ENCODE data around the gene STAG1.
"Not testable (repeated sequence)": the region's sequence is repeated elsewhere in the genome, so short reads cannot be mapped to it uniquely, and the experiment has no call there.

STAG1 gene

DNA sequence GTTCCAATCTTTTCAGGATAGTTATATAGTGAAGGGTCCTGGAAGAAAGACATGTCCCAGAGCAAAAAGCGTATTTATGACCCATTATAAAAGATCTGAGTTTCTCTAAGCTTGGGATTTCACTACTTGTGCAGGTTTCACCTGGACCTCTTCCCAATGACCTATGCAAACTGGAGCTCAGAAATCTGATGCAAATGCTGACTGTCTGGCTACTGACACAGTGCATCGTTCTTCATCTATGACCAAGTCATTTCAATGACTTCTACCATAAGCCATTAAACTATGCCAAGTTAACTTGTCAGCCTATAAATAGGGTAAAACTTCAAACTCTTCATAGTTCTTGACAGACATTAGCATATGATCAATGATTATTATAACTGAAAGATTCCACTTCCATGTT is 11.1 kb downstream of the STAG1 start:
- DNase-seq: no peak

DNA sequence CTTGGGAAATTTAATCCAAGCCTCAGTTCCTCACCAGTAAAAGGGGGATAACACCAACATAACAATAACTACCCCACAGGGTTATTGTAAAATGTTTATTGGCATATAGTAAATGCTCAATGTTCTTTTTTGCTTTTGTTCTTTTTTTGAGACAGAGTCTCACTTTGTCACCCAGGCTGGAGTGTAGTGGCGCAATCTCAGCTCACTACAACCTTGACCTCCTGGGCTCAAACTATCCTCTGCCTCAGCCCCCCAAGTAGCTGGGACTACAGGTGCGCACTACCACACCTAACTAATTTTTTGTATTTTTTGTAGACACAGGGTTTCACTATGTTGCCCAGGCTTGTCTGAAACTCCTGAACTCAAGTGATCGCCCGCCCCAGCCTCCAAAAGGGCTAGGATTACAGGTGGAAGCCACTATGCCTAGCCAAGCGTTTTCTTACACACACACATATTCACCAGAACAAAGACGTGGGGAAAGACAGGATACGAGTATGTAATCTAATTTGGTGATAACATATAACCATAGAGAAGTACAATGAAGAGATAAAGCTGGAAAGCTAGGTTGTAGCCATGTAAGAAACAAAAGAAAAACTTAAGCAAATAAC is 11.7 kb downstream of the STAG1 start:
- no peak for DNase-seq

DNA sequence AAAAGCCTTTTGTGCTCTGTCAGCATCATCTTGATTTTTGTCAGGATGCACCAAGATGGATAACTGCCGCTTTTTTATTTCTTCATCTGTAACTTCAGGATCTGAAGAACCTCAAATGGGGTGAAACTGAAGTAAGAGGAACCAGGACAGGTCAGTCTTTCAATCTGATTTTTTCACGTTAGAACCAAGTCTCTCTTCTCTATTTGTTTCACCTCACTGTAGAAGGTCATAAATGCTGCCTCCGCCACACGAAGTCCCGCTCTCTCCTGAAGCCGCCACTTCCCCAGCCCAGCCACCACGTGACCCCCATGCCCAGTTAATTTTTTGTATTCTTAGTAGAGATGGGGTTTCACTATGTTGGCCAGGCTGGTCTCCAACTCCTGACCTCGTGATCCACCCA is 15.2 kb downstream of the STAG1 start:
- not testable (repeated sequence) for DNase-seq

DNA sequence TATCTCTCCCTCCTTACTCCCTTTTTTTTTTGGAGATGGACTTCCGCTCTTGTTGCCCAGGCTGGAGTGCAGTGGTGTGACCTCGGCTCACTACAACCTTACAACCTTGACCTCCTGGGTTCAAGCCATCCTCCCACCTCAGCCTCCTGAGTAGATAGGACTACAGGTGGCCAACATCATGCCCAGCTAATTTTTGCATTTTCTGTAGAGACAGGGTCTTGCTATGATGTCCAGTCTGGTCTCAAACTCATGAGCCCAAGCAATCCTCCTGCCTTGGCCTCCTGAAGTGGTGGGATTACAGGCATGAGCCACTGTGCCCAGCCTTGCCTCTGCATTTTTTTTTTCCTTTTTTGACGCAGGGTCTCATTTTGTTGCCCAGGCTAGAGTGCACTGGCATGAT is 17.1 kb downstream of the STAG1 start:
- DNase-seq: no peak

DNA sequence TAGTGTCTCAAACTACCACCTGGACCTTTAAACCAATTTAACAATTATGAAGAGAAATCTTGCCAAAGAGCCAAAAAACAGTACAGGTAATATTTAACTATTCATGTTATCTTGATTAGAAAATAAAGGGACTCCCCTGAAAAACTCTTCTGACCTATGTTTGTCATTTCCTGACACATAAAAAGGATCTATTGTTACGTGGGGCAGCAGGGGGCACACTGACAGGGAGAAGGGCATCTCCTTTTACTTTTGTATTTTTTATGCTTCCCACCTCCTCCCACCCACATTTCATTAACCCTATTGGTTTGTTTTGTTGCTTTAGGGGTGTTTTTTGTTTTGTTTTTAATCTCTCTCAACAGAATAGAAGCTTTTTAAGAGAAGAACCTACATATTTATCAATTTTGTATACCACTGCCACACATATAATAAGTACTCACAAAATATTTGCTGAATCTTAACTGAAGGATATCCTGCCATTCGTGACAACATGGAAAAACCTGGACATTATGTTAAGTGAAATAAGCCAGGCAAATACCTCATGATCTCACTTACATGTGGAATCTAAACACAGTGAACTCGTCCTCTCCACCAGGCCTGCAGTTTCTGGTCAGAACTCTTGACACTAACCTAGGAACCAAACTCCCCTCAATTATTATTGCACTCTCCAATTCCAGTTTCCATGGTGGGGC is 17.7 kb downstream of the STAG1 start:
- no peak for DNase-seq

DNA sequence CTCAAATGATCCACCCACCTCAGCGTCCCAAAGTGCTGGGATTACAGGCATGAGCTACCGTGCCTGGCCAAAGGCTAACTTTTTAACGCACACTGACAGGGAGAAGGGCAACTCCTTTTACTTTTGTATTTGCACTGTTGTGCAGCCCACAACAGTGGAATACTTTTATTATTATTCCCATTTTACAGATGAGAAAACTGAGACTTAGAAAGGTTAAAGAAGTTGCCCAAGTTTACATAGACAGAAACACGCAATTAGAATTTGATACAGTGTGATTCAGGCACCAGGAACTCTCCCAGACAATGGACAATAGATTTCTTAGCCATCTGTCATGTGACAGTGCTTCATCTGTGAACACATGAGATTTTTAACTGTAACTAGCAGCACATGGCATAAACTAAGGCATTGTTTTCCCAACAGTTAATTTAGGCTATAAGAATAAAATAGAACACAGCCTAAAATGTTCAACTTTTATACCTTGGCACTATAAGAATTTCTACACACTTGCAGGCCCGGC is 18.8 kb downstream of the STAG1 start:
- DNase-seq: no peak

DNA sequence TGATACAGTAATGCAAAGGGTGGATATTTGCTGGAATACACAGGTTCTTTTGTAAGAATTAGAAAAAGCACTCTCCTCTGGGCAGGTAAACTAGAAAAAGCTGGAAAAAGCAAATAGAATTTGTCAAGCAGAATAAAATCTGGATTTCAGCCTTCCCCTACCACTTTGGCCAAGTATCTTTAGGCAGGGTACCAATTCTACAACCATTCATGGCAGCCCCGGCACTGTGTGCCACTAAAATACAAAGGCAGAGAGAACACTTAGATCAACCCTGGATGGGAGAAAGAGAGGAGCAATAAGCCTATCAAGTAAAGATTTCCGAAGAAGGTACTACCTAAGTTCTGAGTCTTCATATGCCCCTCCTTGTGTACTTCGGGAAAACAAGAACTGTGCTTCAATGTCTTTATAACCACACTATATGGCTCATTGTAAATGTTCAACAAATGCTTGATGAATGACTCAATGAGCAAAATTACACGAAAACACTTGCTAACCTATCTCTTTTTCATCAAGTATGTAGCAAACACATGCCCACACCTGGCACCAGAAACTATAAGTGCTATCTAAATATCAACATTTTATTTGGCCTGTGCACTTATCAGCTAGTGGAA is 20.8 kb downstream of the STAG1 start:
- no peak for DNase-seq

DNA sequence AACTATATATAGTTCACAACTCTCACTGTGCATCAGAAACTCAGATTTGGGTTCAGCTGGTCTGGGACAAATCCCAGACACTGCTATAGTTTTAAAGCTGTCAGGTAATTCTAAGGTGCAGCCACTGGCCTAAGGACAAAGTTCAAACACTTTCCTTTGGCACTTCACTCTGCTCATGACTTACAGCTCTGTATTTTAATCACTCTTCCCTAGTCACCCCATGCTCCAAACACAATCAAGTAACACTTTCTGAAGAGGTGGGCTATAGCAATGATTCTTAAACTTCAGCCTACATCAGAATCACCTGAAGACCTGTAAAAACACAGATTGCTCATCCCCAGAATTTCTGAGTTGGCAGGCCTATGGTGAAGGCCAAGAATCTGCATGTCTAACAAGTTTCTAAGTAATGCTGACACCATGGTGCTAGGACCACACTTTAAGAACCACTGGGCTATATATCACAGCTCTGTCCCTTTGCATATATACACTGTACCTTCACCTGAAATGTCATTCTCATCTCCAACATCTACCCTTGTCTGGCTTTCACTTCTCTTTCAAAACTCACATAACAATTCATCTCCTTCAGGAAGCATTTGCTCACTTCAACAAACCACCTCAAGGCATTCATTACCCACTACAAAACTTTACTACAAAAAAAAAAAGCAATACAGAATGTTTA is 21.4 kb downstream of the STAG1 start:
- DNase-seq: no peak

DNA sequence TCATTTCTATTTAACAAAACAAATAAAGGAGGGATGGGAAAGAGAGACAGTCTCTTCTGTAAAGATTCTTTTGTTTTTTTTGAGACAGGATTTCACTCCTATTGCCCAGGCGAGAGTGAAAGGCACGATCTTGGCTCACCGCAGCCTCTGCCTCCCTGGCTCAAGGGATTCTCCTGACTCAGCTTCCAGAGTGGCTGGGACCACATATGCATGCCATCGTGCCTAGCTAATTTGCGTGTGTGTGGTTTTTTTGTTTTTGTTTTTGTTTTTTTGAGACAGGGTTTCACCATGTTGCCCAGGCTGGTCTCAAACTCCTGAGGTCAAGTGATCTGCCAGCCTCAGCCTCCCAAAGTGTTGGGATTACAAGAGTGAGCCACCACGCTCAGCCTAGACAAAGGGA is 23.3 kb downstream of the STAG1 start:
- DNase-seq: no peak

DNA sequence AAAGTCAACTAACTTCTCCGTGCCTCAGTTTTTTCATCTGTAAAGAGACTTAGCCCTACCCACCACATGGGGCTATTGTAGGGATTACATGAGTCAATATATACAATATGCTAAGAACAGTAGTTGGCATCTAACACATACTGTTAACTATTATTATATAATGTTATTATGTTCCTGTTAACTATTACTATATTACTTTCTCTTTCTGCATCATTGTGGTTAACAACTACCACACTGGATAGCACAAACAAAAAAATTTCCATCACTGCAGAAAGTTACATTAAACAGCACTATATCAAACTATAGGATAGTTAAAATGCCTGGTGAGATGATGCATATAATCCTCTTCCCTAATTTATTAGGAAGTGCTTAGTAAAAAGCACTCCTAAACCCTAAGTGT is 23.7 kb downstream of the STAG1 start:
- DNase-seq: no peak

DNA sequence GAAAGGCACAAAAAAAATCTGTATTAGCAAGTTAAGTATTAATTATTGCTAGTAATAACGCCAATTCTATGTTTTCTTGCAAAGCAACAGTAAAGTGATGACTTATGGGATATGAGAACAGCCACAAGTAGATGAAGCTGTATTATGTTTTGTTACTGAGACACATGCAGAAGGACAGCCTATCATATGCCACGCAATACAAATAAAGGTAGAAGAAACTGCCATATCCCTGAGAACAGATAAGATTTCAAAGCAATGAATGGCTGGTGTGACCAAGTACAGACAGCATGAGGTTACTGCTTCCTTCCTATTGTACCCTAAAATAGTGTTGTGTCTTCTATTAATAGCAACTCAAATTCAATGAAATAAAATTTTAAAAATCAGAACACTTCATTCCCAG is 26.7 kb downstream of the STAG1 start:
- no peak for DNase-seq

DNA sequence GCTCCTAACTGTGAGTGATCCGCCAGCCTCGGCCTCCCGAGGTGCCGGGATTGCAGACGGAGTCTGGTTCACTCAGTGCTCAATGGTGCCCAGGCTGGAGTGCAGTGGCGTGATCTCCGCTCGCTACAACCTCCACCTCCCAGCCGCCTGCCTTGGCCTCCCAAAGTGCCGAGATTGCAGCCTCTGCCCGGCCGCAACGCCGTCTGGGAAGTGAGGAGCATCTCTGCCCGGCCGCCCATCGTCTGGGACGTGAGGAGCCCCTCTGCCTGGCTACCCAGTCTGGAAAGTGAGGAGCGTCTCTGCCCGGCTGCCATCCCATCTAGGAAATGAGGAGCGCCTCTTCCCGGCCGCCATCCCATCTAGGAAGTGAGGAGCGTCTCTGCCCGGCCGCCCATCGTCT is 29.3 kb downstream of the STAG1 start:
- not testable (repeated sequence) for DNase-seq

DNA sequence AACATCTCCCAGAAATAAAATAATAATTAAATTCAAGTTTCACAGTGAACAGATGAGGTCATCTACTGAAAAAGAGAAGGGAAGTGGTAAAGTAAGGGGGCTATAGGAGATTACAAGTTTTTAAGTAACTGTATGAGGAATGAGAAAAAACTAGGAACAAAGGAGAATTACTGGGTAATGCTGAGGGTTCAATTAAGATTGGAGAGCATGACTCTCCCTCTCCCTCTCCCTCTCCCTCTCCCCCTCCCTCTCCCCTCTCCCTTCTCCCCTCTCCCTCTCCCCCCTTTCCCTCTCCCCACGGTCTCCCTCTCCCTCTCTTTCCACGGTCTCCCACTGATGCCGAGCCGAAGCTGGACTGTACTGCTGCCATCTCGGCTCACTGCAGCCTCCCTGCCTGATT is 29.8 kb downstream of the STAG1 start:
- DNase-seq: not testable (repeated sequence)

DNA sequence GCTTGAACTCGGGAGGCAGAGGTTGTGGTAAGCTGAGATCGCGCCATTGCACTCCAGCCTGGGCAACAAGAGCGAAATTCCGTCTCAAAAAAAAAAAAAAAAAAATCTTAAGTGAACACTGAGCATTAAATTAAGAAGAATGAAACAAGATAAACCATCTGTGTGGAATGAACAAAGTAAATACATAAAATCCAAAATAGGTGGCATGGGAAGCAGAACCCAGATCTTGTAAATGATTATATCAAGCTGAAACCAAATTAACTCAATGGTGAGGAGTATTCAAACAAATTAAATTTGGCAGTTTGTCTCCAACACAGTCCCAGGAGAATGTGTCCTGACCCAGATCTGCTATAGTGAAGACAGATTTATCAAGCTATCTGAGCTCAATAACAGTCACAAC is 32.1 kb downstream of the STAG1 start:
- DNase-seq: no peak

DNA sequence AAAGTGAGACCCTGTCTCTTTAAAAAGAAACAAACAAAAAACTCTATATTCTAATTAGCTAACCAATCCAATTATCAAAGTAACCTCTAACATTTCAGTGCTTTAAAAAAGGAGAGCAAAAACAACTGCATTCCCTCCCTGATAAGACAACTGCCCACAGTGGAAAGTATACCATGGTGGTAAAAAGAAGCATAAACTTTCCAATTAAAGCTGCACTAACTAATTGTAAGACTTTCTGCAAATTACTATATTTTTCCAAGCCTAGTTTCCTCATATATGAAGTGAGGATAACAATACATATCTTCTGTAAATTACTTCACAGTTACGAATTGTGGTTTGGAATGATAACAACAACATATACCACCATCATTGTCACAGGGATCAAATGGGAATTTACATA is 35.5 kb downstream of the STAG1 start:
- no peak for DNase-seq

DNA sequence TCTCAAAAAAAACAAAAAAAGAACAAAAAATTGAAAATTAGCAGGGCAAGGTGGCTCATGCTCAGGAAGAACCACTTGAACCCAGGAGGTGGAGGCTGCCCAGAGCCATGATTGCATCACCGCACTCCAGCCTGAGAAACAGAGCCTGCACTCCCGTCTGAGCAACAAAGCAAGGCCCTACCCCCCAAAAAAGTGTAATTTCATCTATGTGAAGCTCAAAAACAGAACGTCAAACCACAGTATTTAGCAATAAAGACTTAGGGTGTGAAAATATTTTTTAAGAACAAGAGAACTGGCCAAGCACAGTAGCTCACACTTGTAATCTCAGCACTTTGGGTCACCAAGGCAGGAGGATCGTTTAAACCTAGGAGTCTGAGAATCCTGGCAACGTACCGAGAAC is 38.2 kb downstream of the STAG1 start:
- DNase-seq: no peak

DNA sequence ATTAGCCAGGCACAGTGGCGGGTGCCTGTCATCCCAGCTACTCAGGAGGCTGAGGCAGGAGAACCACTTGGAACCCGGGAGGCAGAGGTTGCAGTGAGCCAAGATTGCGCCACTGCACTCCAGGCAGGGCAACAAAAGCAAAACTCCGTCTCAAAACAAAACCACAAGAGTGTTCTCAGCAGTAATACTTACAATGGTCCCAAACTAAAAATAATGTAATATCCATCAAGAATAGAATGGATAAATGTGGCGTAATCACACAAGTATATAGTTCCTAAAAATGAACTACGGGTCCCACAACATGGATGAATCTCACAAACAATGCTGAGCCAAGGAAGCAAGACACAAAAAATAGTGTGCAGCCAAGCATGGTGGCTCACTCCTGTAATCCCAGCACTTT is 39.2 kb downstream of the STAG1 start:
- no peak for DNase-seq

DNA sequence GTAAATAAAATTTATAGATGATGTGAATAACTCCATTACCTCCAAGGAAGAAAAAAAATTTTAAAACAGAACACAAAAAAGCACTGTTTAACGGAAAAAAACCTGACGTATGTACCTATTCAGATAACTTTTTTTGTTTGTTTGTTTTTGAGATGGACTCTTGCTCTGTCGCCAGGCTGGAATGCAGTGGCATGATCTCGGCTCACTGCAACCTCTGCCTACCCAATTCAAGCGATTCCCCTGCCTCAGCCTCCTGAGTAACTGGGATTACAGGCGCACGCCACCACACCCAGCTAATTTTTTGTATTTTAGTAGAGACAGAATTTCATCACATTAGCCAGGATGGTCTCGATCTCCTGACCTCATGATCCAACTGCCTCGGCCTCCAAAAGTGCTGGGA is 40.3 kb downstream of the STAG1 start:
- DNase-seq: not testable (repeated sequence)

DNA sequence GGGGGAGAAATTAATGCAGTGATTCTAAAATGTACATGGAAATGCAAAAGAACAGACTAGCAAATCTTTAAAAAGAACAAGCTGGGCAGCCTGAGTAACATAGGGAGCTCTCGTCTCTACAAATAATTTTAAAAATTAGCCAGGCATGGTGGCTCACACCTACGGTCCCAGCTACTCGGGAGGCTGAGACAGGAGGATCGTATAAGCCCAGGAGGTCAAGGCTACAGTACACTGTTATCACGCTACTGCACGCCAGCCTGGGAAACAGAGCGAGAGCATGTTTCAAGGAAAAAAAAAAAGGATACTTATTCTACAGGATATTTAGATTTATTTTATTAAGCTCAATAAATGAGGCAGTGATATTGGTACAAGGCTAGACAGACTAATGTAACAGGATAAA is 40.9 kb downstream of the STAG1 start:
- no peak for DNase-seq

DNA sequence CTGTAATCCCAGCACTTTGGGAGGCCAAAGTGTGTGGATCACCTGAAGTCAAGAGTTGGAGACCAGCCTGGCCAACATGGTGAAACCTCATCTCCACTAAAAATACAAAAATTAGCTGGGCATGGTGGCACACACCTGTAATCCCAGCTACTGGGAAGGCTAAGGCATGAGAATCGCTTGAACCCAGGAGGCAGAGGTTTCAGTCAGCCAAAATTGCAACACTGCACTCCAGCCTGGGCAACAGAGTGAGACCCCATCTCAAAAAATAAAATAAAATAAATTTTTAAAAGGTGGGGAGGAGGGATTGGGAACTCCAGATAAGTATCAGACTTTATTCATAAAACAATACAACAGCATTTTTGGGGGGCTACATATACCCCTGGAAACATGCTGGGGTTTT is 42.4 kb downstream of the STAG1 start:
- not testable (repeated sequence) for DNase-seq

DNA sequence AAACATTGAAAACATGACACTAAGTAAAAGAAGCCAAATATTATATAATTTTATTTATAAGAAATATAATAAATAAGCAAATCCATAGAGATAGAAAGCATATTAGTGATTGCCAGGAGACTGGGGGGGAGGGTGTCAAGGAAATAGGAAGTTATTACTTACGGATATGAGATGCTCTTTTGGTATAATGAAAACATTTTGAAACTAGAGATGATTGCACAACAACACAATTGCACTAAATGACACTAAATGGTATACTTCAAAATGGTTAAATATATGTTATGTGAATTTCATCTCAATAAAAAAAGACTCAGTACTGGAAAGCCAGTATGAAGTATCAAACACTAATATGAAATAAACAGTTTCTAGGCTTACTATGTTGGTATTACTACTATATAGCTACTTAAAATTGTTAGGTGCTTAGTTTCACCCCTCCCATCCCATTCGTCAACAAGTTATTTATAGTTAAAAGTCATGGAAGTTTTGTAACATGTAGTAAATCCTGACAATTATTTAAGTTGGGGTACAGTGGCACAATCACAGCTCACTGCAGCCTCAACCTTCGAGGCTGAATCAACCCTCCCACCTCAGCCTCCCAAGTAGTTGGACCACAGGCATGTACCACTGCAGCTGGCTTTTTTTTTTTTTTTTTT is 43.7 kb downstream of the STAG1 start:
- DNase-seq: no peak

DNA sequence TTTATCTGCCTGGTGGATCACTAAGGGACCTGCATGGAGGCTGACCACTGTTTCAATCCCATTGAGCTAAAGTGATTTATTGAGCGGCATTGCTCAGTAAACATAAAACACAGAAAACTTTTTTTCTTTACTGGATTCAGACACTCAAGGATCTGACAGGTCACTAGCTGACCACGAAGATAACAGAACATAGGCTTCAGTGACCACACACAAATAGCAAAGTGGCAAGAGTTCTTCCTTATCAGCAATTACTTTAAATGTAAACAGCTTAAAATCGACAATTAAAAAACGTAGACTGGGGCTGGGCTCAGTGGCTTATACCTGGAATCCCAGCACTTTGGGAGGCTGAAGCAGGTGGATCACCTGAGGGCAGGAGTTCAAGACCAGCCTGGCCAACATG is 48.7 kb downstream of the STAG1 start:
- no peak for DNase-seq

DNA sequence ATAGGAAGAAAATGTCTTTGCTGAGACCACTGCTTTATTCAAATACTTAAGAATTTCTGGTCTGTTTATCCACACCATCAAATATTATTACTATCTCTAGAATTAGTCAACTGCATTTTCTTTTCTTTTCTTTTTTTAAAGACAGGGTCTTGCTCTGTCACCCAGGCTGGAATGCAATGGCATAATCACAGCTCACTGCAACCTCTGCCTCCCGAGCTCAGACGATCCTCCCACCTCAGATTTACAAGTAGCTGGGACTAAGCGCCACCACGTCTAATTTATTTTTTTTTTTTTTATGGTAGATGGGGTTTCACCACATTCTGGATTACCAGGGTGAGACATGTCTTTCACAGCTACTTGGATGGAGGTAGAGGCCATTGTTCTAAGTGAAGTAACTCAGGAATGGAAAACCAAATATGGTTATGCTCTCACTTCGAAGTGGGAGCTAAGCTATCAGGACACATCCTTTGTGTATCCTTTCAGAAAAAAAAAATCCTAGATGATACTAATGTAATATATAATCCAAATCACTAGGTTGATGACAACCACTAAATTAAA is 52.8 kb downstream of the STAG1 start:
- DNase-seq: no peak

All from activated CD4-positive, alpha-beta T cell treated with anti-CD3 and anti-CD28 coated beads for 1 hour (primary cell).